GM19025 (cell line): ENCODE measurements around the gene SENP1.

Experiments
- ATAC-seq: cut with Tn5 transposase; IDR thresholded peaks from one replicate; pipeline ENCODE4 v1.9.1; 2021; ENCODE audit warnings: mild to moderate bottlenecking, low read depth, moderate library complexity; ENCODE audit not compliant: unreplicated experiment

SENP1 gene

GRCh38 chr12:48039151-48039550 lies 66.7 kb downstream of the SENP1 start:
- no peak for ATAC-seq

GRCh38 chr12:48038085-48038484 lies 67.8 kb downstream of the SENP1 start:
- no peak for ATAC-seq

GRCh38 chr12:48037267-48037915 lies 68.5 kb downstream of the SENP1 start:
- ATAC-seq, result no peak

DNA sequence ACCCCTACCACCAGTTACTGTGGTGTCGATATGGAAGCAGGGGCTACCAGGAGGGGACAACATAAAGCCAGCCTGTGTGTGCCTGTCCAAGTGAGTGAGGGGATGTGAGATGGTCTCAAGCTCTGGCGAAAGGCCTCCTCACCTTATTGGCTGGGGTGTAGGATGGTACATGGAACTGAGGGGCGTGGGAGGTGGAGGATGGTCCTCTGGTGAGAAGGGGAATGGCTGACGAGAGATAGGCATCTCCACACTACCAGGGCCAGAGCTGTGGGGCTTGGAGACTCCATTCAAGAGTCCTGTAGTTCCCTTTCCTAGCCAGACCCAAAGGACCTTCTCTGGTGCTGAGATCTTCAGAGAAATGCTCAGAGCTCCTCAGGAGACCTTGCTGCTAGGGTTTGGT lies 69.1 kb downstream of the SENP1 start:
- no peak for ATAC-seq

DNA sequence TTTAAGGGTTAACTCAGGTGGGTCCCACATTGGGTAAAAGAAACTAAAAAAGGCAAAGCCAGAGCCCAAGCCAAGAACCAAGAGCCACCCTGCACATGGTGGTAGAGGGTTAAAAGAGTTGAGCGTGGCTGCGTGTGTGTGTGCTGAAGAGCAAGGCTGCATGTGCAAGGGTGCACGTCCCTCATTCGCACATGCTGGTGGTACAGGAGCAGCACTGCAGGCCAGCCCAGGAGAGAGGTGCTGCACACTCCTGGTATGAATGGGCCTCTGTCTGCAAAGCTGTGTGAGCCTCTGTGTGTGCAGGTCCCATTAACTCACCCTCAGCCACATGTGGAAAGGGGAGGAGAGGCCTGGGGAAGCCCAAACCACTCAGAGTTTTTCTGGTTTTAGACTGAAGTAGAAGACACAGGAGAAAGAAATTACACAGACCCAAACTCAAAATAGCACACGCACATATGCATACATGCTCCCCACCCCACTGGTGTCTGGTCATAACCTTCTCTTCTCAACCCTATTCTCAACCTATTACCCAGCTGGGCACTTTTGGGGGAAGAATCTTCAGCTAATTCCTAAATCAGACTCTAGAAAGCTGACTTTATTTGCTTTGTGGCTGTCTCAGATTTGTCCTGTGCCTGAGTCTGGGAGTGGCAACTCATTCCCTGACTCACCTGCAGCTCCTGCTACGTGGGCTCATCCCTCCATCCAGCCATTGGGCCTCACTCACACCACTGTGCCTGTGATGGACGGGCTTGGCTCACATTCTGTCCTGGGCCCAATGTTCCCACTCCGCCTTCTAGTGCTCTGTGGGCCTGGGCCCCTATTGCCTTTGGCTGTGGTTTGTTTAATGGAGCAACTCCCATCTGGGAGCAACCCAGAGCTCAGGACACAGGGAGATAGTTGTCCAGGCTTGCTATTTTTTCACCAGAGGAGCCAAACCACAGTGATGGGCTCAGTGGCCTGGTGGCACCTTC lies 70.8 kb downstream of the SENP1 start:
- no peak for ATAC-seq

DNA sequence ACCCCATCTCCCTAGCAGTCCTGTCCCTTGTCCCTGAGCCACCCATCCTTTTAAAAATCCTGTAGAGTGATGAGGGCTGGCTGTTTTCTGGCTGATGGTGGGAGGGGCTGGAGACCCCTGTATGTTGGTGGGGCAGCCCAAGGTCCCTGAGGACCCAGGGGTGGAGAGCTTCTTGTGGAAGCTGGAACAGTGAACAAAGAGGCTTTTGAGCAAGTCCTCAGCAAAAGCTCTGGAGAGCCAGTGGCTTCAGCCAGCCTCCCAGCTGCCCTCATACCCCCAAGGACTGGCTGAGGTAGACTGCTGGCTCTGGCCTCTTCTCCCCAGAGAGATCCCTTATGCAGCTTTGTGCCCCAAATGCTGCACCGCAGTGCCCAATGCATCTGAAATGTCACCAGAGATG lies 72.4 kb downstream of the SENP1 start:
- ATAC-seq, result no peak

GRCh38 chr12:48032597-48032996 lies 73.3 kb downstream of the SENP1 start:
- ATAC-seq, result no peak

DNA sequence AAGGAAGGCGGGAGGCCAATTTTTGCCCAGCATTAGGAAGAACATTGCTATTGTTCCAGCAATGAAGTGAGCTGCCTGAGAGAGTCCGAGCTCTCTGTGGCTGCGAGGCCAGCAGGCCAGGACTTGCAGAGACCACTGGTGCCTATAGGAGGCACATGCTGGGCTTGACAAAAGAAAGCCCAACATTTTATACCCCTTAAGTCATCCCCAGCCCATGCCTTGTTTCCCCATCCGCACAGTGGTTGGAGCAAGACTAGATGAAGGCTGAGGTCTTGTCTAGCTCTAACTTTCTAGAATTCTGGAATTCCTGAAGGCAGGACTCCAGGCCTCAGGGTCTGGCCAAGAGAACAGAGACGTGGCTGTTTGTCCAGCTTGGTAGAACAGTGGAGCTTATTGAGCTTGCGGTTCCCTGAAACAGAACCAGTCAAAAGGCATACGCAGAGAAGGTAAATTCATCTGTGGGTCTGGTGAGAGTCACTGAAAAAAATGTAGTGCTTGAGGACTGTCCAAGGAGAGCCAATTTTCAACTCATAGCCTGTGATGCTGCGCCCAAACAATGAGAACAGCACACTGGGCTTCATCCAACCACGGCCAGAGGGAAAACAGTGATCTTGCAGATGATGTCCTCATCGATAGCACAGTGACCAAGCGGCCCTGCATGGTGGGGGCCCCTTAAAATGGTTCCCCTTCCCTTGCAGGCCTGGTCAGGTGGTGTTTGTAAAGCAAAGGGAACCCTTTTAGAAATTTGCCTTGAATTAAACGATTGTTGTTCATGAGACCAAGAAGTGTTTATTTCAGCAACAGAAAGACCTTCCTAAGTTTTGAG lies 74.5 kb downstream of the SENP1 start:
- ATAC-seq, result no peak

DNA sequence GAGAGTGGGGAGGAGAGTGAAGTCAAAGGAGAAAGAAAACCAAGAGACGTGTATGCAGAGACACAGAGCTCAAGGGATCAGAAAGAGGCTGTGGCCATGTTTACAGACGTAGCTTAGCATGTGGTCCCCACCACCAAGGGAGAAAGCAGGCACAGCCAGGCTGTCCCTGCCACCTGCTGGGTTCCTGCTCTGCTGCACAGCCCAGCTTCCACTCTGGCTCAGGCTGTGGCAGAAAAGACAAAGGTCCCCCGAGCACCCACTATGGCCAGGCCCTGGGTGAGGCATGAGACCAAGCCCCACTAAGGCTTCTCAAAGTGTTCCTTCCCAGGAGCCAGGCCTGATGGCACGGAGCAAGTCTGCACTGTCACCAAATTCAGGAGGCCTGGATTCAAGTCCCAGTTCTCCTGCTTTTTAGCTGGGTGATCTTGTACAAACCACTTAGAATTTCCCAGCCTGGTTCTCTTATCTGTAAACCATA lies 75.7 kb downstream of the SENP1 start:
- no peak for ATAC-seq

DNA sequence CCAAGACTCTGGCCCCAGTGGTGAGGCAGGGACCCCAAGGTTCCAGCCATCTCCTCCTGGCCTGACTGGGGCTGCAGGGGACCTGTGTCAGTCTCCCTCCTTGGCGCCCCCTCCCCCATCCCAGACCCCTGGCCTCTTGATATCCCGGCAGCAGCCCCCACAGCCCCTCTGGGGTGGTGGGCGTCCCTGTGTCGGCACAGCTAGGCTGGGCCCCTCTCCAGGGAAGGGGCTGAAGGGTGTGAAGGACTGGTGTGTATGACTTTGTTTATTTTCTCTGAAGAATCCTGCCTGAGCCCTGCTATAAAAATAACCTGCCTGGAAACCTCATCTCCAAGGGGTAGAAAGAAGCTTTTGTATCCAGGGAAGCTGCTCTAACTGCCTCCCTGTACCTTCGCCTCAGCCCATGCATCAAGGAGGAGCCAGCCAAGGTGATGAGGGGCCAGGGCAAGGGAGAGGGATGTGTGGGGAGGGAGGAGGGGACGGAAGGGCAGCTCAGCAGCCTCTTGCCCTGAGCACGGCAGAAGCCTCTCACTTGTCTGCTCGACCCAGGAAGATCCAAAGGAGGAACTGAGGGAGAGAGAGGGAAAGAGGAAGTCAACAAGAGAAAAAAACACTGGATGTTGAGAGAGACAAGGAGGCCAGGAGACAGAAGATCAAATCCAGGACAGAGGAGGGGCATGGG lies 76.2 kb downstream of the SENP1 start:
- no peak for ATAC-seq

- ATAC-seq, result no peak
These were observed 77.1 kb downstream of the SENP1 start for GRCh38 chr12:48028541-48029431.

DNA sequence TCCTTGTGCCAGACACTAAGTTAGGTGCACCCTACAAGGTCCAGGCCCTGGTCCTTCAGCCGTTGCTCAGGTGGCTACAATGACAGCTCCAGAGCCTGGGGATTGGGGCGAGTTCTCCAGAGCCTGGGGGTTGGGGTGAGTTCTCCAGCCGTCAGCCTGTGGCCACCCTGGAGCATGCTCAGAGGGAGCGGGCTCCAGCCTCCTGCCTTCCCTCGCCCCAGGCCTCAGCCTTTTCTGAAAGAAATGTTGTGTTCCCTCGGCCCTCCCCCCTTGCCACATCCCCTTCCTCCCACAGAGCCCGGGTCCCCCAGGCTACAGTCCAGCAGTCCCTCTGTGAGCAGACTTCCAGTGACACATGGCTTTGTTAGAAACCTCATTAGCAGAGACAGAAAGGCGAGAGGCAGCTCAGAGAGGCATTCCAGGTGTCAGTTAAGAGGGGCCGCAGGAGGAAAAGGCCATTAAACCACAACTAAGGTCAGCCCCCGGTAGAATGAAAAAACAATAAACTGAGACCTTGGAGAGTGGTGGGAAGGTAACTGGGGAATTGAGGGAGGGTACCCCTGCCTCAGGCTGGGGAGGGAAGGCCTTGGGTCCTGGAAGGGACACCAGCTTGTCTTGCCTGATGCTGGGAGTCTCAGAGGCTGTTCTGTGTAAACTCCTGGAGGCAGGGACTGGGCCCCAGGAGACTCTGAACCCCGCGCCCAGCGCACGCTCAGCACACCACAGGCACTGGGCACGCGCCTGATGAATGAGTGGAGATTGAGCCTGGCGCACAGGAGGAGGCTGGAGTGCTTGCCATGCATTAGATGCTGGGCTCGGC lies 78.5 kb downstream of the SENP1 start:
- ATAC-seq, result no peak

DNA sequence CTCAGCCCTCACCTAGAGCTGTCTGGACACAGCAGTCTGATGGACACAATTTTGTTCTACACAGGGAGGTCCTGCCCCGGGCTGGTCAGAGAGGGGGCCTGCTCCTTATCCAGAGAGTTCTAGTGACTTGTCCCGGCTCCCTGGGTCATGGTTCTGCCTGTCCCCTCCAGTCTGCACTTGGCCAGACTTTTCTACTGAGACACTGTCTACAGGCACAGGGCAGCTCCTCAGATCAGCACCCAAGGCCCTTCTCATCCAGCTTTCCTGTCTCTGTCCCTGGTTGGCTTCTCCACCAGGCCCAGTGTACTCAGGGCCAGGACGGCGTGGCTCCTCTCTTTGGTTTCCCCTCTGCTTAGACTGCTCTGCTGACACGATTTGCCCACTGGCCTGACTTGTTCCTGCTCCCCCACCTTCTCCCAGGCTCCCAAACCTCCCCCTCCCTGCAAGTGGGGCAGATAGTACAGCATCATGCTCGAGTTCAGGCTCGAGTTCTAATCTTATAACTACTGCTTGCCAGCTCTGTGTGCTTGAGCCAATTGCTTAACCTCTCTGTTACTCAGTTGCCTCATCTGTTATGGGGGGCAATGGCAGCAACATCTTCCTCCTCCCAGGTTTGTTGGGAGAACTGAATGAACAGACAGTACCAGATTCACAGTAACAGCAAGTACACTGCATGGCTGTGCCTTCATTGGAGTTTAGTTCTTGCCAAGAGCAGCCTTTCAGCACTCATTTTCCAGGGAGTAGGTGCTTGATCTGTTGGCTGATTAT lies 79.6 kb downstream of the SENP1 start:
- ATAC-seq, result no peak

DNA sequence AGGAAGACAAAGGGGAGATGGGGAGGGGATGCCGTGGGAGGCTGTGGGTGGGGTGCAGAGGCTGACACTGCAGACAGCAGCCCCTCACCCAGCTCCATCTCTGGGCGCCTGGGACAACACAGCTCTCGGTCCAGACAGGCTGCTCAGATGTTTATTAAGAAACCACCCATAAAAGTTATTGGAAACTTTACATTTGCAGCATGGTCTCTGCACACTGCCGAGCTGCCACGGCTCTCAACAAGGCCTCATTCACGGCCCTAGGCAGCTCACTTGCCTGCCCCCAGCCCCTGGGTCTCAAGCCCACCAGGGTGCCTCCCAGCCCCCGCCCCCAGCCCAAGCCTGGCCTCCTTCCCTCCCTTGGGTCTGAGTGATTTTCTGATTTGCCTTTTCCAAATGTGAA lies 80.6 kb downstream of the SENP1 start:
- ATAC-seq, result no peak

DNA sequence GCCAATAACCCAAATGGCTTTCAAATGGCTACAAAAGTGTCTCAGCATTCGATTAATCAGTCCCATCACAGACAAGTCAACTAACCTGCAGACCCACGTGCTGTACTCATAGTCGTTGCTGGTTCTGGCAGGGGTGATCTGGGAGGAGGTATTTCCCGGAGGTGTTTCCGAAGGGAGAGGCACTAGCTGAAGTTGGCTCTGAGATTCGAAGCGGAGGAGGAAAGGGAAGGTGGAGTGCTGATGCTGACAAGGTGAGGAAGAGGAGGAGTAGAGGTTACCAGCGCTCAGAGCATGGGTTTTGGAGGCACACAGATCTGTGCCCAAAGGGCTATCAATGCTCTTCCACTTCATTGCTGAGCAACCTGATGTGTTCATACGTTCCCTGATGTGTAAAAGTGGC lies 81.1 kb downstream of the SENP1 start:
- no peak for ATAC-seq

DNA sequence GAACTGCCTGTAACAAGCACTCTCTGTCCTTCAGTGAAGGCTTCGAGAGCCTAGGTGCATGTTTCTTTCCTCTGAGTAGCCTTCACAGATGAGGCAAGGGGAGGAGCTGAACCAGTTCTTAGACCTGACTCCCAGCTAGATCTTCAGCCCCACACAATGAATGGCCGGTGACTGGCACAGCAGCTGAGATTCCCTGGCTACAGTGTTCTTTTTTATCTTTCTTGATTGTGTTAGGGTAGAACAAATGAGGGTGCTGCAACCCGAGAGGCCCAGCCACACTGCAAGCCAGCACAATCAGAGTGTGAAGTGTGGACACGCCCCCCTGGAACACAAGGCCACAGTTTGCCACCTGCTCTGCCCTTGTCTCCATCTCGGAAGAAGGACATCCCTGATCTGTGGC lies 82.5 kb downstream of the SENP1 start:
- no peak for ATAC-seq

DNA sequence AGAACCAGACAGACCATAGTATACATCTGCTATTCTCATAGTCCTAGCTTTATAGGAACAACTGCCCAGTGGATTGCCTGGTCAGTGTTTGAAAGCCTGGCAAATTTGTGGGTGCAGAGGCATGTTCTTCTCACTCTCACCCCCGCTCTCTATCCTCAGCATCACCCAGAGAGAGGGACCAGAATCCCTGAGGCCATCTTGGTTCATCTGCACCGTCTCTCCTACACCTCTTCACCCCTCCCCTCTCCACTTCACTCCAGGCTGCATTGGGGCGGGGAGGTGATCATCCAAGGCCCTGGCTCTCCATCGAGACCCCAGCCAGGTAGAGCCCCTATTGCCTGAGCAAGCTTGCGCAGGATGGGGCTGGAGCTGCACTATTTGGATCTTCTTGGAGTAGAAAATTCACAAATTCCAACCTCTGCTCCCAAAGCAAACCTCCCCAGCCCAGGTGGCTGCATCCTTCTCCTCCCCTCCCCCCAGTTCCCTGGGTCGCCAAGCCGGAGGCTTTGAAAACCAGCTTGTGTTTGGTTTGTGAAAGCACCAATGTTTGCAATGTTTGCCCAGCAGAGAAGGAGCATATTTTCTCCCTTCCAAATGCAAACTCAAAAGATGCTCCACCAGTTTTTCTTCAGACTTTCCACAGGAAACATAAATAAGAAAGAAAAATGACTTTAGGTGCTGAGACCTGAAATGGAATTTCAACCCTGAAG lies 83.0 kb downstream of the SENP1 start:
- no peak for ATAC-seq
